NCI-H2196 treated with DMSO at 0.1 percent for 48 hours (cell line): ENCODE data around the gene ASTN1.
"Not testable (repeated sequence)": the region's sequence is repeated elsewhere in the genome, so short reads cannot be mapped to it uniquely, and the experiment has no call there.

Experiments used
- DNase-seq: peaks from one replicate; lab custom pipeline; 2025; ENCODE audit not compliant: unreplicated experiment; lab: John Stamatoyannopoulos, UW

Gene ASTN1

DNA sequence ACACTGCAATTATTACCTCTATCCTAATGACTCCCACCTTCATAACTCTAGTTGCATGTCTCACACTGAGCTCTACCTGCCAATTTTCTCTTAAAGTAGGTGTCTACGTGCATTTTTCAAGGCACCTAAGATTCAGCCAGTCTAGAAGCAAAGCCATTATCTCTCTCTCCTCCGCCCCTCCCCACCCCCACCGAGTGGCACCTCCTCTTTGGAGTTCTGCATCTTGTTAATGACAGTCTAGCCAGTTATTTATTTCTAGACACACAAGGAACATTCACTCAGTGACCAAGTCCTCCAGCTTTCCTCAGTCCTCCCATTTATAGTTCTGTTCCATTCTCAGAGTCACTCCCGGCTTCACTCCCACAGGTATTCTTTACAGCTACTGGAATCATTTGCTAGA lies 47.6 kb downstream of the ASTN1 start:
- DNase-seq = no peak

DNA sequence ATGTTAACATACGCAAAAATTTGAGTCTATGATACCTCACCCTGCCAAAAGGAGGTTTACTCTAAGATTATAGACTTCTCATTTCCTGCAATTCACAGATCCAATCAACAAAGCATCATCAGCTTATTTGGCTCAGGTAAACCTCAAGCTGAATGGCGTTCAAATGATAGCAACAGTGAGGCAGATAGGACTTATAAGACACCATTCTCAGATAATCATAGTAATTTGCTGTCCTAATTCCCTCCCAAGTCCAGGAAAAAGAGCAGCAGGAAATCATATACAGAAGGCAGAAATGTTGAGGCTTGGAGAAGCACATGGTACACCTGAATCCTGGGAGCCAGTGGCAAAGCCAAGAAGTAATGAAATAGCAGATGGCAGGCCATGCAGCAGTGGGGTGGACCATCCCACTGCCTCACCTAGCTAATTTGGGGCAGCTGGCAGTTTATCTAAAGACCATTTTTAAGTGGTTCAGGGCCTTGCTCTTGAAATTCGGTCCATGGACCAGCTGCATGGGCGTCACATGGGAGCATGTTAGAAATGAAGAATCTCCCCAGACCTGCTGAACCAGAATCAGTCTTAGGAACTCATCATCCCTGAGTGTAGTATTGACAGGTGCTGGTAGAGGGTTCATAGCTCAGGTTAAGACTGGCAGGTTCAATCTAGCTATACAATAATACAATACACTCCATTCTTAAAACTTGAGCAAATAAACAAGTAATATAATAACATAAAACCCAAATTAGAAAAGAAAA lies 57.7 kb downstream of the ASTN1 start:
- no peak for DNase-seq

DNA sequence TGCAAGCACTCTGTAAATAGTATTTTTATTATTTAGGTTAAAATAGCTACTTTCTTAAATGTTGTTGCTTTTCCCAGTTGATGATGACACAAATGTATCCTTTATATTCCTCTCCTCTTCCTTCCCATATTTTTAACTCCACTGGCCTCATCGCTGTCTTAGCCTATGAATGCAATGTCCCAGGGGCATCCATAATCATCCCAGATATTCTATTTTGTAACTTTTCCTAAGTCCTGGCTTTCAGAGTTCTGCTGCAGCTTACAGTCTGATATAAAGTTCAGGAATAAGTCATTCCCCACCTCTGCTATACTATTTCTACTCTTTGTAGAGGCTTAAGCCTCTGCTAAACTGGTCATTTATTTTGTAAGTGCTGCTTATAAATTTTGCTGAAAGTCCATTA lies 58.3 kb downstream of the ASTN1 start:
- DNase-seq = no peak

DNA sequence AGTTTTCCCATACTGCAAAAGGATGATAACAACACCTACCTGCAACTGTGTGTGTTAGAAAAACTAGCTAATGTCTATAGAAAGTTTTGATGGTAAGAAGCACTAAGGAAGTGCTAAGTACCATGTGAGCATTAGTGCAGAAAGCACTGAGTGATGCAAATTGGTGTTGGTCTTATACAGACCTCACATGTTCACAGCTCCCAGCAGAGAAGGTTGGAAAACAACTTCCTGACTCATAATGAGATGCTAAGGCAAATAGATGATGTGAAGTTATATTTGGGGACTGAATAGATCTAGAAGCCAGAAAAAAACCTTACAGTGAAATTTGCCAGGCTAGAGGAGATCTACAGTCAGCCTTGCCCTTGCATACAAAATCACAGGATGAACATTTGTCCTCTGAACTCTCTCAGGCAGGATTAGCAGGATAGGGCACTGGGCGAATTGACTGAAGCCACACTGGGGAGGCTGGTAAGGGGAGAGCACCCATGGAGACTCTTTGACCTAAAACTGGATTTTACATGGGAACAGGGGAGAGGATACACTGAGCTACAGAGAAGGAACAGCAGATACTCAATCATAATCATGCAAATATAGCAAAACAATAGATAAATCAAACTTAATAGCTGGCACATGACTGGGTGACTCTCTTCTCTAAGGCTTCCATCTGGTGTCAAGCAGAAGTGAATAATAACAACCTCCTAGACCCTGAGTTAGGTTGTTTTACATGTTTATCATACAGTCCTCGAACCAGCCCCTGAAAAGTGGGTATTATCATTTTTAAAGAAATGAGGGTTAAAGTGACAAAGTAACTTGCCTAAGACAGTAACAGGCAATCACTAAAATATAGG lies 61.3 kb downstream of the ASTN1 start:
- no peak for DNase-seq

DNA sequence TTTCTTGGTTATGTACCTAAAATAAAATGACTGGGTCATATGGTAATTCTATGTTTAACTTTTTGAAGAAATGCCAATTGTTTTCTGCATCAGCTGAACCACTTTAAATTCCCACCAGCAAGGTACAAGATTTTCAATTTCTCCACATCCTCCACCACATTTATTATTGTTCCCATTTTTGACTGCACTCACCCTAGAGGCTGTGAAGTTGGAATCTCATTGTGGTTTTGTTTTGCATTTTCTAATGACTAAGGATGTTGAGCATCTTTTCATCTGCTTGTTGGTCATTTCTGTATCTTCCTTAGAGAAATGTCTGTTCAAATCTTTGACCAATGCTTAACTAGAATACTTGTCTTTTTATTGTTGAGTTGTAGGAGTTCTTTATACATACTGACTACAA lies 72.5 kb downstream of the ASTN1 start:
- DNase-seq = no peak

DNA sequence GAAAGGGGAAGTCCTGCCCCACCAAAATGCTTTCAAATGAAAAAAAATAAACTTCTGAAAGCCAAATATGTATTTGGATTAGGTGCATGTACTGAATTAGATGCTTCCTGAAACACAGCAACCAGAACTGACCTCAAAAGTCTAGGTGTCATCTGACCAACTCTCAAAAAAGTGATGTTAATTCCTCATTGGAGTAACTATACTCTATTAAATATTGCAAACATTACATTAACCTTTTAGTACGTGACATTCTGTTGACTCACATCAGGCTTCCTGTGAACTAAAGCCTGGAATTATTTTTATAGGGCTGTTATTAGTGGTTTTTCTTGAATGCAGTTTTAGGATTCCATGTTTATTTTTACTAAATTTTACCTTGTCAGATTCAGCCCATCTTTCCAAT lies 73.5 kb downstream of the ASTN1 start:
- no peak for DNase-seq

DNA sequence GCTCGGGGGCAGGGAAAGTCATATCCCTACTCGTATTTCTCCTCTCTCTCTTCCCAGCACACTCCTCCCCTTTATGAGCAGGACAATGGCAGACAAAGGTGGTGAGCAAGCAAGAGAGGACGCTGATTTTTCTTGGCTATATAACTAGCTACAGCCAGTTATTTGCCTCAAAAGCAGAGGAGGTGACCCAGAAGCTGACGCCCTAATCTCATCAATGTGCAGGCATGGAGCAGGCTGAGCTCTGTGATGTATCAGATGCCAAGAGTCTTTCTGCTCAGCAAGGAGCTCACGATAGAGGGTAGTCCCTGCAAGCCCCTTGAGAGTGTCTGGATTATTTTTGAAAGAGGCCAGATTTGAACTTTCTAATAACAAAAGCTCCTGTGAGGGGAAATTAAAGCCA lies 75.5 kb downstream of the ASTN1 start:
- DNase-seq = no peak

DNA sequence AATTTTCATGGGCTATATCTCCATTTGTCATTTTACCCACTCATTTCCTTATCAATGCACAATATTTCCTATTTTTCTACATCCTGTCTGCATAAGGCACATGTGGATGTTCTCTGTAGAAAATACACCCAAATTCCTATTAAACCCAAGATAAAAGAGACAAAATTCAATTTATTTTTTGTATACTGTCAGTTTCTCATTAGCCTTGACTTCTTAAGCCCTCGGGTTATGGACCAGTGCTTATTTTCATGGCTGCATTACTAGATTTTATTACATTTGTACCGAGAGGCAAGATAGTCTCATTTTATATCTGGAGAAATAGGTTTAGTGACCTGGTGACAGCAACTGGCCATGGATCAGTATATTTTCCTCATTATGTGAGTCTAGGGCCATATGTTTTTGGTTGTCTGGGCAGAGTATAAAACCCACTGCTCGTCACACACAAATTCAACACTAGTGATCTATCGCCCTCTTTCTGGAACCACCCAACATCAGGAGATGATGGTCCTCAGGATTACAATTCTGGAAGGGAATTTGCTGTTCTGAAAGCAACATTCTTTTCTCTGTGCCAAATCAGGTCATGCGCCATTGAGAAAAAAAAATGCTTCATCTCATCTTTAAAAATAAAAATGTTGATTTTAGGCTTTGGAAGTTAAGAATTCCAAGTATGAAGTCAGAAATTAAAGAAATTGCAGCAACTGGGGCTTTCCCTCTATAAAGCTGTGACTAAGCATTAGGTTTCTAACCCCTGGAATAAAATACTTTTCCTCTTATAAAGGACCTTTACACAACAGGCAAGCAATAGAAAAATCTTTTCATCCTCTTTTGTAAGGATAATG lies 81.4 kb downstream of the ASTN1 start:
- no peak for DNase-seq

DNA sequence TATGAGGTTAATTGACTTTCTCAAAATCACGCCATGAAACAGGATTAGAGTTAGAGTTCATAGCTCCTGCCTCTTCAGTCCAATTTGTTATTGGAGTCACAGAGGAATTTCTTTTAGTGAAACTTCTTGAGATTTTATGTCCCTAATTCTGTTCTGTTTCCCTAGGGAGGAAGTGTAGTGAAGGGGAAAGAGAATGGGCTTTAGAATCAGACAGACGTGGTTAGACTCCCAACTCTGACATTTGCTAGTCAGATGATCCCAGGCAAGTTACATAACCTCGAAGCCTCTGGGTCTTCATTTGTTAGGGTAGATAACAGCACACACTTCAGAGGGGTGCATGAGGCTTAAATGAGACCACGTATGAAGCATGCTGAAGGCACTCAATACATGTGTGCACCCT lies 83.9 kb downstream of the ASTN1 start:
- DNase-seq = no peak

DNA sequence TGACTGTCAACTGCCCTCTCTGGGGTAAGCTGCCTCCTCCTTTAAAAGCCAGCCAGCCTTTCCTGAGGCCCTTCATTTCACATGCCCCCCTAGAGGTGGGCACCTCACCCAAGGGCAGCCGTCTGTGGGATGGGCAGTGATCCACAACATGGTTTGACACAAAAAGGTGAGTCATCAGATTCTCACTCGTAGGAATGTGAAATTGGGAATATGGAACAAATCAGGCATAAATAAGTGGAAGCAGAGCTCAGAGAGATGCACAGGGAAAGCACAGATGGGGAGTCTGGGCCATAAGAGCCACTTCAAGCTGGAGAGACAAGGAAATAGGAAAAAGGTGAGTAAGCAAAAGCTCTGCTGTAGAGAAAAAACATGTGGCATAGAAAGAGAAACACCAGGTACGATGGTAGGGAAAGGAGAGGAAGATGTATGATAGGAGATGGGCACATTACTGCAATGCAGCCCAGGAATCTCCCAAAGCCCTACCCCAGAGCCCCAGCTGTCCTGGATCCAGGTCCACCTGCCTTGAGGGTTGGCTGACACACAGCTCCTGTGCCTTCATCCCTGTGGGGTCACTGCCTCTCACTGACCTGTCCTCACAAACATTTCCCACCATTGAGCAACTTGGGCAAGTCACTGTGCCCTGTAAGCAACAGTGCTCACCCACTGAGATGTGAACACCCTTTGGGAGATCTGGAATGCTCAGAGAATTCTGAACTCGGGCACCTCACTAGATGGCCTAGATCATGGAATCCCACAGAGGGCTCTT lies 86.6 kb downstream of the ASTN1 start:
- DNase-seq = no peak

DNA sequence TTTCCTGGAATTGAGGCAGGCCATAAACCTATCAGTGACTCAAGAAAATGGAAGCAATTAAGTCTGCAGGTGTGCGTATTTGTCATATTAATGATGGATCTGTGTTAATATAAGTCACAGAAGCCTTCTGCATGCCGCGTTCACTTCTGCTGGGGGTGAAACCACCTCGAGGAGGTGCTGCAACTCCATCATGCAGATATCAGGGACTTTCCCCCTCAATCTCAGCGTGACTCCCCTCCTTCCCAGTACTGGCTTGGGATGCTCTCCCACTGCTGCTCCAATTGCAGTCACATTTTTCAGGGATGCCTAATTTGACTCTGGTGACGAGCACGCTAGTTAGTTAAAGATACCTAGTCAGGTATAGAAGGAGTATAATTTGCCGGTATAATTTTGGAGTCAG lies 87.5 kb downstream of the ASTN1 start:
- no peak for DNase-seq

DNA sequence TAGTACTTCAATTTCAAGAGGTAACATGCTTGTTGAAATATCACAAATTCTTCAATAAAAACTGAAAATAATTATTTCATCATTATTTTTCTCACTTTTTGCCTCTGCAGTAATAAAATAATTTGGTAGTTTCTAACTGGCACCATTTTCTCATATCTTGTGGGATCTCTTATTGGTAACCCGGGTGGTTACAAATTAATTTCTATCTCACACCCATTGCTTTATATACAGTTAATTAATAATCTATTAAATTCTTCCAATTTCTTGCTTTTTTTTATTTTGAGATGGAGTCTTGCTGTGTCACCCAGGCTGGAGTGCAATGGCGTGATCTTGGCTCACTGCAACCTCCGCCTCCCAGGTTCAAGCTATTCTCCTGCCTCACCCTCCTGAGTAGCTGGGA lies 89.7 kb downstream of the ASTN1 start:
- DNase-seq = not testable (repeated sequence)

DNA sequence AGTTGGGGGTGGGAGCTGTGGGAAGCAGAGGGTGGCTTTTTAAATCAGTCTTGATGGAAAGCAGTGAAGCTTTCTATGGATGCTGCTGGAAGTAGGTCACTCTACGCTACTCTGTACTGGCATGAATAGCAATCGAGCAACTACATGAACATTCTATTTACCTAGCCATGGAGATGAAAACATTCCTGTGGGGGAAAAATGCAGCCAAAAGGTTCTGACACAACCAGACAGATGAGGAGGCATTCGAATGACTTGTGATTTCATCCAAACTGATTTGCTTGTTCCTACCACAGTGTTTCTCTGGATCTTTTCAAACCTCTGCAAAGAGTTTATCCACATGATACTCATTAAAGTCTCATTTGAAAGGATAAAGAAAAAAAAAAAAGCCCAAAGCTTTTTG lies 95.0 kb downstream of the ASTN1 start:
- DNase-seq = no peak

DNA sequence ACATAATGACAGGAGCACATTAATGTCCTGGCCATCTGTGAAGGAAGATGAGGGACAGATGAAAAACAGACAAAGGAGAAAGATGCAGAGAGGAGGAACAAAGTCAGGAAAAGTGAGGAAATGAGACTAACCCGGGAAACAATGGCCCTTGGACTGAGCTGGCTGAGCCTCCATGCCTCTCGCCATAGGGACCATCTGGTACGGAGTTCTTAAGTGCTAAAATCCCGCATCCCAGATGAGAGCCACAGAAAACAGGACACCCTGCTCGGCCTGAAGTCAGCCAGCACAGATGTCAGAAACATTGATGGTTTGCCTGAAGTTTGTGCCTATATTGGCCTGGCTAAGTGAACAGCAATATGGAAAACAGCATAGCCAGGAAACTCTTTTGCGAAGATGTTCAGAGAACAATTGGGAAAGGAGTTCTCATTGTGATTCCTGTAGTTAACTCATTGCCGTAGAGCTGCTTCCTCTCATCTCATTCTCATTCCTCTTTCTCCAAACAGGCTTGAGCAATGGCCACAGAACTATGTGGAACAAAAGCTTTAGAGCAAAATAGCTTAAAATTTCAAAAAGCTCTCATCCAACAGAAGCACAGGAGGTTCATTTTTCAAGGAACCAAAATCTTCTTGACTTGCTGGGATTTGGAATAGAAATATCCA lies 96.6 kb downstream of the ASTN1 start:
- DNase-seq = no peak

DNA sequence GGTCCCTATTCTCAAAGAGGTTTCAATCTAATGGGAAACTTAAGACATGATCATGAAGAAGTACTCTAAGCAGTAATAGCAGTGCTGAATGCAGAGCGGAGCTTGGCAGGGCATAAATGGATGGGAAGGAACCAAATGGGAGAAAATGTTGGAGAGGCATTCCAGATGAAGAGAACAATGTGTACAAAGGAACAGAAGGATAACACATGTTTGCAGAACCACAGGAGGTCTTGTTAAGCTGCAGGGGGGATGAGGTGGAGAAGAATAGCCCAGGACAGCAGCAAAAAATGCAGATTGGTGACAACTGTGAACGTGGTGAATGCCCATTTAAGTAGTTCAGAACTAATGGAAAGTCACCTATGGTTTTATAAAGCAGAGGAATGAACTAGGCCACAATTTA lies 99.1 kb downstream of the ASTN1 start:
- DNase-seq = no peak

DNA sequence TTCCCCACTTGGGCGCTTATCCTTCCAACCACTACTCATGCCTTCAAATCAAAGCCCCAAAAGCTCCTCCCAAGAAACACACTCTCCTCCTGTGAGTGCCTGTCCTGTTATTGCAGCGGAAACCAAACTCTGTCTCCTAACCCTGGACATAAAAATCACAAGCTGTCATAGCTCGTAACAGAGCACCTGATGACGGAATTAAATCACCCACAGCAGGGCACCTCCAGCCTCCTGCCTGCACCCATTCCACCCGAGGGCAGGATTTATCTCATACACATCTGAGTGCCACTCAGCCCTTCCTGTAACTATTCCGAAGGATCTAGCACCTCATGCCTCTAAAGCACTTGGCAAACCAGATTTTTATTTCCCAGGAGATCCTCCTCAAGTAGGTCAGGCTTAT lies 100.9 kb downstream of the ASTN1 start:
- no peak for DNase-seq

DNA sequence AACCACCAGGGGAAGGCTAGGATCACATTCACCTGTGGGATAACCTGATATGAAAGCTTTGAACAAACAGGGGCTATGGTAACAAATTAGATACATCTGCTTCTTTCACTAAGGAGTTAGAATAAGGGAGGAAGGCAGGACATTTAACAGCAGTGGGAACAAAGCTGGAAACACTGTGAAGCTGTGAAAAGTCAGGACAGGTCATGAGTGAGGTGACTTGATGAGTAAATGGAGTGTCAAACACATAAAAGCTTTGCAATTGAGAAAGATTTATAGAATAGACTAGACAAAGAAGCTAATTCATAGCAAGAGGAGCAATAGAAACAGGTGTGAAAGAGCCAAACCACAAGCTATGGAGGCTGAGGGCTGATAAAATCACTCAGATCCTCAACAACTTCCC lies 110.0 kb downstream of the ASTN1 start:
- DNase-seq = no peak

DNA sequence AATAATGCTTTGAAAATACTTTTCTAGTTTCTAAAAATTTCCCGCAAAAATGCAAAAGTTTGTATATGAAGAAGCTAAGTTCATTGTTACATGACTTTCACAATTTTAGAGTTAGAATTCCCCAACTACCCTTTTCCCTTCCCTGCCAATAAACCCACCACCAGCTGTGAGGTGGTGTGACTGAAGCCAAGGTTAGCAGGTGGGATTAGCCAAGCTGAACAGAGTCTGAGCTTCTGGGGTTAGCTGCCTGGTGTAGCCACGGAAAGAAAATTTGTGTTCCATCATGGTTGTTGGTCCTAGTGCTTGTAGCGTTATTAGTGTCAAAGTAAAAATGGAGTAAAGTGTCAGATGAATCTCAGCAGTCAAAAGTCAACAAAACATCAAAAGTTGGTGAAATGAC lies 110.9 kb downstream of the ASTN1 start:
- DNase-seq = no peak

DNA sequence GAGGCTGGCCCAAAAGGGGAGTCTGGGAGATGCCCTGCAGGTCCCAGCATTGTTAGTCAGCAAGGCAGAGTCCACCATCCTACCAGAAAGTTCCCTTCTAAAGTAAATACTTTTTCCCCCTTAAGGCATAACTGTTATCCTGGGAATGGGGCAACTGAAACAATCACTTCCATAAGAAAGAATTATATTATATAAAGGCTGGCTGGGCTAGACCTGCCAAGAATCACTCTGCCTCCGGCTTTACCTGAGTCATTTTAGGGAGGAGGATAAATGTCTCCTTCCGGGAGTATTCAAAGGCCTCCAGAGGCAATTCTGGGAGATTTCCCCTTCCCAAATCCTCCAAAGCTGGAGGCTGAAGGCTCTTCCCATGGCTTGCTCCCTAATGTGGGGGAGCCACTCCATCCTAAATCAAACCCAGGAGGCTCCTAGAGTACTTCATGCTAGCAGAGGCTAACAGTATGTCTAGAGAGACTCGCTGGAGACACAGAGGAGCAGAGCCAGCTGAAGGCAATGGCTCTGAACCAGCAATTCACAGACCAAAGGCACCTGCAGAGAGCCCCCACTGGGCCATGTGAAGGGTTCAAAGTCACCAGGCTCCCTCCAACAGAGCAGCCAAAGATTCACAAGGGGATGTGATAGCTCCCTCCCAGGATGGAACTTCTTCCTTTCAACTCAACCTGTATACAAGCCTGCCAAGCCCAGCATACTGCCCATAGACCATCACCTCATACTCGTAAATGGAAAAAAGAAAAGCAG lies 116.0 kb downstream of the ASTN1 start:
- DNase-seq = no peak

DNA sequence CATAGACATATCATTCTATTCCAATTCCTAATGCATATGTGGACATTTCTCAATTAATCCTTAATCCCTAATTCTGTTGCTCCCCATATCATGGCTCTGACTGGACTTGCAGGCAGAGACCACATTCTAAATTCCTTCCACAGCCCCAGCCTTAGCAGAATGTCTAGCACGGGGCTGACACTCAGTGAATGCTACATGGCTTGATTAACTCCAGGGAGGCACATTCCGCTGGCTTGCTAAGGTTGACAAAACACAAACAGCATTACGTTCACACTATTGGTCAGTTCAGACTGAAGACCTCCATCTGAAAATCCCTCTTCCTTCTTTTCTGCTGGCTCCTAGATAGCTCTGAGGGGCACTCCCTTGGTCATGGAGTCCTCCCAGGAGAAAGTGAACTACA lies 119.4 kb downstream of the ASTN1 start:
- no peak for DNase-seq
